H1 (cell line): Measurements from ENCODE around the gene RELN. TPM values are rescaled to one million over a fixed set of nuclear protein-coding genes. Genes with fewer than 3 reads are reported as not detected.

Experiments used
- CTCF ChIA-PET: fragments of 300-600 bp; sonication (Branson Sonifier 250); formaldehyde crosslinking; loops from one replicate; lab custom pipeline; 2021; ENCODE audit not compliant: partially characterized antibody; lab: Charles Lee
- POLR2A ChIA-PET: fragments of 300-600 bp; sonication (Branson Sonifier 250); formaldehyde crosslinking; loops from one replicate; lab custom pipeline; 2021; ENCODE audit warnings: inconsistent platforms; ENCODE audit not compliant: partially characterized antibody; lab: Charles Lee
- DNase-seq, 2 experiments: peaks; one replicate each; pipeline versions ENCODE4 v3.0.0 to v3.0.0-alpha.2; 2010 to 2022; ENCODE audit warnings: low spot score in 2 of 2, low read depth in 1 of 2, mixed read lengths in 1 of 2
- FAIRE-seq: peaks from 2 replicates; lab custom pipeline; 2011; peaks lifted over from hg19 to GRCh38; lab: Jason Lieb, UNC
- H2AFZ ChIP-seq: 2 replicates; pipeline ENCODE4 v1.8.1; 2012; ENCODE audit warnings: low read length, inconsistent platforms
- H2AK5ac ChIP-seq: 2 replicates; pipeline ENCODE4 v1.6.1; 2013; ENCODE audit warnings: low read depth, low read length
- H2BK120ac ChIP-seq: replicated peaks from 2 replicates; pipeline ENCODE3; 2013; ENCODE audit warnings: low read depth, low read length, inconsistent platforms
- H2BK12ac ChIP-seq: 2 replicates; pipeline ENCODE4 v1.6.1; 2013; ENCODE audit warnings: low read depth, low read length
- H2BK15ac ChIP-seq: 2 replicates; pipeline ENCODE4 v1.6.1; 2013; ENCODE audit warnings: low read length
- H2BK20ac ChIP-seq: 2 replicates; pipeline ENCODE4 v1.6.1; 2013; ENCODE audit warnings: low read length
- H2BK5ac ChIP-seq: 2 replicates; pipeline ENCODE4 v1.6.1; 2013; ENCODE audit warnings: low read depth, low read length
- H3K14ac ChIP-seq: 2 replicates; pipeline ENCODE4 v1.6.1; 2013; ENCODE audit warnings: inconsistent platforms; ENCODE audit not compliant: insufficient read length
- H3K18ac ChIP-seq: 2 replicates; pipeline ENCODE4 v1.6.1; 2013; ENCODE audit warnings: low read length; ENCODE audit errors: extremely low read depth
- H3K23ac ChIP-seq: 2 replicates; pipeline ENCODE4 v1.6.1; 2013; ENCODE audit warnings: inconsistent platforms; ENCODE audit not compliant: insufficient read length
- H3K23me2 ChIP-seq: 2 replicates; pipeline ENCODE4 v1.6.1; 2013; ENCODE audit warnings: low read depth, low read length
- H3K27ac ChIP-seq: 2 replicates; pipeline ENCODE4 v1.6.1; 2011; ENCODE audit warnings: low read depth, low read length, inconsistent platforms
- H3K27me3 ChIP-seq, 4 experiments: replicated peaks in 1 of 4; 1 replicate in 1 of 4; 2 replicates in 3 of 4; pipeline versions ENCODE4 v1.6.1 to v1.8.1; 2011 to 2013; ENCODE audit warnings: low read length in 3 of 4, mild to moderate bottlenecking in 3 of 4, inconsistent platforms in 2 of 4, mixed read lengths in 2 of 4, moderate library complexity in 1 of 4; ENCODE audit not compliant: control insufficient read depth in 3 of 4, insufficient read depth in 3 of 4; ENCODE audit errors: extremely low read depth in 1 of 4
- H3K36me3 ChIP-seq, 4 experiments: 2 replicates each; pipeline versions ENCODE4 v1.6.1 to v1.8.1; 2011 to 2013; ENCODE audit warnings: mild to moderate bottlenecking in 4 of 4, low read length in 3 of 4, moderate library complexity in 2 of 4, control low read depth in 1 of 4, inconsistent platforms in 1 of 4; ENCODE audit not compliant: insufficient read depth in 4 of 4, control insufficient read depth in 2 of 4
- H3K4ac ChIP-seq: replicated peaks from 2 replicates; pipeline ENCODE3; 2013; ENCODE audit warnings: low read length, low read depth, mixed read lengths, inconsistent platforms; ENCODE audit not compliant: insufficient read length
- H3K4me1 ChIP-seq, 4 experiments: replicated peaks in 1 of 4; 1 replicate in 1 of 4; 2 replicates in 3 of 4; pipeline versions ENCODE4 v1.6.1 to v1.8.1; 2011 to 2013; ENCODE audit warnings: low read length in 3 of 4, inconsistent platforms in 2 of 4, mixed read lengths in 1 of 4; ENCODE audit not compliant: insufficient read depth in 4 of 4, control insufficient read depth in 3 of 4
- H3K4me2 ChIP-seq, 2 experiments: 2 replicates each; pipeline versions ENCODE4 v1.6.1 to v1.8.1; 2011 to 2013; ENCODE audit warnings: low read depth in 2 of 2, low read length in 2 of 2, control low read depth in 1 of 2, inconsistent platforms in 1 of 2, mild to moderate bottlenecking in 1 of 2; ENCODE audit not compliant: insufficient read depth in 1 of 2
- H3K4me3 ChIP-seq, 4 experiments: fragments of 200-600, 300-600 bp in 1 of 4; sonication (generic), shearing (Covaris generic), sonication (Bioruptor Twin) in 1 of 4; 2 replicates each; pipeline versions ENCODE4 v1.5.1 to v1.8.1; 2011 to 2016; ENCODE audit warnings: low read length in 4 of 4, low read depth in 3 of 4, control low read depth in 2 of 4, inconsistent platforms in 2 of 4, mild to moderate bottlenecking in 2 of 4, mixed read lengths in 1 of 4, moderate library complexity in 1 of 4; ENCODE audit not compliant: insufficient read depth in 2 of 4; ENCODE audit errors: extremely low read depth in 1 of 4
- H3K56ac ChIP-seq: replicated peaks from 2 replicates; pipeline ENCODE3; 2013; ENCODE audit warnings: low read depth, mild to moderate bottlenecking, mixed read lengths, low read length, inconsistent platforms; ENCODE audit not compliant: insufficient read length
- H3K79me1 ChIP-seq: 2 replicates; pipeline ENCODE4 v1.6.1; 2013; ENCODE audit warnings: low read depth, low read length, control low read depth
- H3K79me2 ChIP-seq, 2 experiments: 2 replicates each; pipeline versions ENCODE4 v1.6.1 to v1.8.1; 2012 to 2013; ENCODE audit warnings: low read length in 2 of 2, mild to moderate bottlenecking in 2 of 2, inconsistent platforms in 1 of 2; ENCODE audit not compliant: insufficient read depth in 2 of 2, control insufficient read depth in 1 of 2
- H3K9ac ChIP-seq, 4 experiments: replicated peaks in 1 of 4; 1 replicate in 1 of 4; 2 replicates in 3 of 4; pipeline versions ENCODE4 v1.6.1 to v1.8.1; 2011 to 2013; ENCODE audit warnings: low read depth in 3 of 4, low read length in 3 of 4, control low read depth in 2 of 4, mild to moderate bottlenecking in 2 of 4, moderate library complexity in 2 of 4, inconsistent platforms in 1 of 4; ENCODE audit errors: extremely low read depth in 1 of 4
- H3K9me3 ChIP-seq, 2 experiments: 2 replicates each; pipeline versions ENCODE4 v1.6.1 to v1.8.1; 2012 to 2013; ENCODE audit warnings: mild to moderate bottlenecking in 2 of 2, moderate library complexity in 2 of 2, control low read depth in 1 of 2, inconsistent platforms in 1 of 2, low read depth in 1 of 2, low read length in 1 of 2, mixed read lengths in 1 of 2; ENCODE audit not compliant: insufficient read depth in 2 of 2
- H4K20me1 ChIP-seq, 2 experiments: replicated peaks in 1 of 2; 2 replicates each; pipeline versions ENCODE3 to v1.8.1; 2011 to 2013; ENCODE audit warnings: inconsistent platforms in 2 of 2, low read length in 2 of 2, mild to moderate bottlenecking in 1 of 2; ENCODE audit not compliant: insufficient read depth in 2 of 2, control insufficient read depth in 1 of 2
- H4K5ac ChIP-seq: 2 replicates; pipeline ENCODE4 v1.6.1; 2013; ENCODE audit warnings: low read length, low read depth, mixed read lengths, inconsistent platforms; ENCODE audit not compliant: insufficient read length
- H4K8ac ChIP-seq: 2 replicates; pipeline ENCODE4 v1.8.0; 2013; ENCODE audit warnings: mild to moderate bottlenecking, moderate library complexity, low read length, inconsistent platforms; ENCODE audit not compliant: insufficient read depth; ENCODE audit errors: extremely low read depth
- H4K91ac ChIP-seq: replicated peaks from 2 replicates; pipeline ENCODE3; 2013; ENCODE audit warnings: low read length, mixed read lengths, inconsistent platforms; ENCODE audit not compliant: insufficient read length
- CBX5 ChIP-seq: fragments of 300-800, 300-1000 bp; sonication (generic); IDR thresholded peaks from 2 replicates; pipeline ENCODE4 v1.7.1; 2016; ENCODE audit warnings: antibody characterized with exemption, low read length, low read depth
- CEBPB ChIP-seq: IDR thresholded peaks from 2 replicates; pipeline ENCODE4 v1.6.1; 2012; ENCODE audit warnings: low read depth, low read length
- MAFK ChIP-seq: IDR thresholded peaks from 2 replicates; pipeline ENCODE4 v1.6.1; 2012; ENCODE audit warnings: low read depth, mild to moderate bottlenecking, improper control_type of control experiment, low read length
- NRF1 ChIP-seq: IDR thresholded peaks from 2 replicates; pipeline ENCODE4 v1.6.1; 2011; ENCODE audit warnings: mild to moderate bottlenecking, low read depth, low read length, improper control_type of control experiment
- RNF2 ChIP-seq: fragments of 200-900, 300-1000 bp; sonication (generic); IDR thresholded peaks from 2 replicates; pipeline ENCODE4 v1.7.1; 2016; ENCODE audit warnings: borderline replicate concordance, low read depth, mild to moderate bottlenecking, antibody characterized with exemption, low read length; ENCODE audit not compliant: poor library complexity, severe bottlenecking; ENCODE audit errors: missing control alignments
- SP4 ChIP-seq: IDR thresholded peaks from 2 replicates; pipeline ENCODE4 v1.6.1; 2012; ENCODE audit warnings: low read length, inconsistent platforms
- WGBS, 2 experiments: shearing (Covaris generic) in 1 of 2; methylation state at CpG; one replicate each; pipeline versions ENCODE4 v1.1.6 to v1.1.7; 2013 to 2015; ENCODE audit warnings: low lambda C conversion rate in 2 of 2, mixed read lengths in 2 of 2, inconsistent platforms in 1 of 2, low coverage in 1 of 2, missing lambda C conversion rate in 1 of 2; ENCODE audit not compliant: insufficient replicate concordance in 2 of 2, insufficient coverage in 1 of 2, insufficient read length in 1 of 2; ENCODE audit errors: extremely low coverage in 1 of 2, missing lambda C conversion rate in 1 of 2; 5-methylcytosine and 5-hydroxymethylcytosine counted together
- polyA plus RNA-seq, 7 experiments: library from polyadenylated mRNA; depleted of rRNA in 3 of 7; stranded (reverse) in 5 of 7; unstranded in 2 of 7; fragments of >200 nt in 5 of 7; fragments of 200-250 nt in 2 of 7; gene quantifications; 1 replicate in 5 of 7; 2 replicates in 1 of 7; 4 replicates in 1 of 7; pipeline versions ENCODE4 v1.2.1 to v1.2.3, GENCODE V29; 2011 to 2013; ENCODE audit warnings: missing spikeins in 2 of 7, mixed read lengths in 2 of 7
- total RNA-seq: library from RNA; stranded (reverse); fragmentation: NEBNext Ultra II Directional; extraction: Animal tissue kit (Norgen Biotek cat#: 25700); gene quantifications from 2 replicates; pipeline ENCODE4 v1.2.1, GENCODE V29; 2021

RELN gene
- total and polyA plus RNA-seq, 2 of the 8 experiments (the other 6 are each of a cell fraction or from before 2014, with no cell fraction given) = 0.03 to 0.07 TPM

DNA sequence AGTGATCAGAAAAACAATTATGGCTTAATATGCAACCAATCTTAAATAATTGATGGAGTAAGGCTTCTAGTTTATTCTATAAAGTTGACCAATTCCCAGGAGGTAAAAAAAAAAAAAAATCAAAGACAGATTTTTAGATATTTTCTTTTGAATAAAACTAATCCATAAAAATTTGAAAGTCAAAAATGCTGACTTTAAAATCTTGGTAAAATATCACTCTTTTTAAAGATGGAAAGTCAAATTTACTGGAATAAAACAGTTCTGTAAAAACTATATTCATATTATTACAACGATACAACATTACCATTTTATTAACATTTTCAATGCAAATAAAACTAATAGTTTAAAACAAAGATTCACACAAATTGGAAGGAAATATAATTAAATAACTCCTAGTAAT, 5.4 kb downstream of the RELN start:
- no peak overlapping the region for H3K27ac ChIP-seq
- H3K23ac ChIP-seq = no peak overlapping the region
- DNase-seq (no peak), FAIRE-seq (no peak)
- POLR2A ChIA-PET = no interaction called here
- no peak overlapping the region for H2BK15ac ChIP-seq
- no peak overlapping the region for H4K5ac ChIP-seq
- H3K27me3 ChIP-seq = peaks cover 2 to 21% (median 19%) of the 10 kb centered on the region in 4 experiments
- no peak overlapping the region for H3K14ac ChIP-seq
- H4K20me1 ChIP-seq = no peaks in the 10 kb centered on the region
- no peak overlapping the region for H2BK120ac ChIP-seq
- H2BK12ac ChIP-seq = no peak overlapping the region
- CTCF ChIA-PET = no interaction called here
- TF ChIP-seq CEBPB = no peak
- no peak for TF ChIP-seq CBX5
- TF ChIP-seq MAFK = no peak
- TF ChIP-seq RNF2 = no peak
- no peak for TF ChIP-seq NRF1
- TF ChIP-seq SP4 = no peak
- no peak overlapping the region for H3K9ac ChIP-seq
- no peak overlapping the region for H2AFZ ChIP-seq
- H2AK5ac ChIP-seq = no peak overlapping the region
- no peak overlapping the region for H3K4me3 ChIP-seq
- no peak overlapping the region for H2BK5ac ChIP-seq
- H4K8ac ChIP-seq = no peak overlapping the region
- no peaks in the 10 kb centered on the region for H3K79me1 ChIP-seq
- no peak overlapping the region for H3K18ac ChIP-seq
- 100% methylated on average over 1 of the region's 1 CpG; no CpG with 5 or more reads in 1 of the 2 experiments for WGBS, 2 experiments
- peaks cover 5% of the 10 kb centered on the region for H3K23me2 ChIP-seq
- H3K56ac ChIP-seq = no peak overlapping the region
- no peaks in the 10 kb centered on the region for H3K9me3 ChIP-seq
- no peaks in the 10 kb centered on the region for H3K79me2 ChIP-seq
- no peaks in the 10 kb centered on the region for H3K36me3 ChIP-seq
- no peak overlapping the region for H3K4me2 ChIP-seq
- peaks cover 0 to 2% (median 0%) of the 10 kb centered on the region in 4 experiments; a peak in 1 of 7 replicates for H3K4me1 ChIP-seq
- H2BK20ac ChIP-seq = no peak overlapping the region
- H3K4ac ChIP-seq = no peak overlapping the region
- no peak overlapping the region for H4K91ac ChIP-seq
